Stimulated activated CD8-positive, alpha-beta memory T cell treated with anti-CD3 and anti-CD28 coated beads, Interleukin-4, amount 100 ng/mL, for 24 hours (primary cell): ENCODE measurements around the gene RLN3.
"Not testable (repeated sequence)": the region's sequence is repeated elsewhere in the genome, so short reads cannot be mapped to it uniquely, and the experiment has no call there.

Source experiments
- DNase-seq: peaks from one replicate; pipeline ENCODE4 v3.0.0-alpha.2; 2020; ENCODE audit warnings: low read depth

RLN3 gene

DNA sequence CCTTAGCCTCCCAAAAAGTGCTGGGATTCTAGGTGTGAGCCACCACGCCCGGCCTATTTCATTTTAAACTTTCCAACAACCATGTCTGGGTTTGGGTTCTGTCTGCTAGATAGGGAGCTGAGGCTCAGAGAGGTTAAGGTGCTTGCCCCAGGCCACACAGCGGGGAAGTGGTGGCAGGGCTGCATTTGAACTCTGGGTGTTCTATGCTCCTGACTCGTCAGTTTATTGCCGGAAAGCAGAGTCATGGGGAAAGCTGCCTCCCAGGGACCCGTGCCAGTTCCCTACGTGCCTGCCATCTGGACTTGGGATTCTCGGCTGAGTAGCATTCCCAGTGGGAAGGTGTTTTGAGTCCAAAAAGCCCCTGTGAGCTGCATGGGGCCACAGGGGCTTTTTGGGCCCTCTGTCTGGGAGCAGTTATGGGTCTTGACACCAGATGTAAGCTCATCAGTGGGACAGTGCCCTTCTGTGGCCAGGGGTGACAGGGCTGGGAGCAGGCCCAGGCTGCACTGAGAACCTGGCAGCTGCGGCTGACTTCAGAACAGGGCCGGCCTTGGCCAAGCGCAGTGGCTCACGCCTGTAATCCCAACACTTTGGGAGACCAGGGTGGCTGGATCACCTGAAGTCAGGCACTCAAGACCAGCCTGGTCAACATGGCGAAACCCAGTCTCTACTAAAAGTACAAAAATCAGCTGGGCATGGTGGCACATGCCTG is 32.8 kb upstream of the RLN3 start:
- no peak for DNase-seq

DNA sequence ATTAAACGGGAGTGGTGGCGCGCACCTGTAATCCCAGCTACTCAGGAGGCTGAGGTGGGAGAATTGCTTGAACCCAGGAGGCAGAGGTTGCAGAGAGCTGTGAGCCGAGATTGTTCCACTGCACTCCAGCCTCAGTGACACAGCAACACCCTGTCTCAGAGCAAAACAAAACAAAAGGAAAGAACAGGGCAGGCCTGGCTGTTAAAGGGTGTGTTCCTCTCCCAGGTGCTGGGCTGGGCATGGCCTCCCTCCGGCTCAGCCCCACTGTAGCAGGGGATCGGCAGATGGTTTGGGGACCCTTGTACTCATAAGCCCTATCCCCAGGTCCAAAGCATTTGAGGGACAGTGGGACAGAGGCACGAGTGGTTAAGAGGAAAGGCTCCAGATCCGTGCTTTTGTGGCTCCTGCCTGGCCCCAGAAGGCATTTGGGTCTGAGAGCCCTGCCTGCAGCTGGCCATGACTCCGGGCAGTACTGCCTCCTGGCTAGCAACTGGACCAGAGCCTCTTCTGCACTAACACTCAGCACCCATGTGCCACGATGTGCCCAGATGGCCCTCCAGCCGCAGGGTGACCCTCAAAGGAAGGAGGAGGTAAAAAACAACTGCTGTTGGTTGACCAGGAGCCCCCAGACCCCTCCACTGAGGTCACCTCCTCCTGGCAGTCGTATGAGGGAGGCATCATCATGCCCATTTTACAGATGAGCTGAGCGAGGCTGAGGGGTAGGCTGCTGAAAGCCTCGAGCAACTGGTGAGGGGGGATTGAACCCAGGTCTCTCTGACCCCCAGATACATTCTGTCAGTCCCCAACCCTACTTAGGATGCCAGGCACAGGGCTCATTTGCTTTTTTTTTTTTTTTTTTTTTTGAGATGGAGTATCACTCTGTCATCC is 31.8 kb upstream of the RLN3 start:
- no peak for DNase-seq

DNA sequence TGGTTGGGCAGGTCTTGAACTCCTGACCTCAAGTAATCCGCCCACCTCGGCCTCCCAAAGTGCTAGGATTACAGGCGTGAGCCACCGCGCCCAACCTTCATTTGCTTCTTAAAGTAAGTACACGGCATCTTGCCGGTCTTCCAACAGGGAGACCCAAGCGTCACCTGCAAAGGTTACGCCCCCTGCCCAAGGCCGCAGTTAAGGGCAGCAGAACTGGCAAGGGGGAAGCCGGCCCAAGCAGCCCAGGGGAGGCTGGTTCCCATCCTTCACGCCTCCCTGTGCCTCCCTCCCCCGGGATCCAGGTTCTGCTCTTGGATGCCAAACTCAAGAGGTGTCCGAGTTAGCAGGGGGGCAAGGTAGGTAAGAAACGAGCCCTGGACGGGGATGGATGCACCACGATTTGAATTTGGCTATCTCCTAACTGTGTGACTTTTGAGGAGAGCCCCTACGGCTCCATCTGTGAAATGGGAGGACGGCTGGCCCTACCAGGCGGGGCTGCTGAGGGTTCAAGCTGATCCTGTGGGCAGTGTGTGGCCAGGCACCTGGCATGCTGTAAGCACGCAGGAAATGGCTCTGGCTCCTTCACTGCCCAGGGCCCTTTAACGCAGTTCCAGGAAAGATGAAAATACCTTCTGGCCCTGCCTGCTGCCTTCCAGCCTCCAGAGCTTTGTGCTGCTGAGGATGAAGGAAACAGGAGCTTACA is 30.9 kb upstream of the RLN3 start:
- no peak for DNase-seq

DNA sequence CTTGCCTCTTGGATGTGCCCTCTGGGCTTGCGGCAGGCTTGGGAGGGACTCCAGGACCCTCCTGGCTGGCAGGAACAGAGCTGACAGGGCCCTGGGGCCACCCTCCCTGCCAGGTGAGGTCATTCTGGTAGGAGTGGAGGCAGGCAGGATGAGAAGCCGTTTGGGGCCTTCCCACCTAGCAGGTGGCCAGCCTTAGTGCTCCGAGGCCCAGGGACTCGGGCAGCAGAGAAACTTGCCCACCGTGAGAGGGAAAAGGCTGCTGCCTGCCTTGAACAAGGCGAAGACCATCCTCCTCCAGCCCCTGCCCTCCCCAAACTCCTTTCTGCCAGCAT is 30.4 kb upstream of the RLN3 start:
- no peak for DNase-seq

DNA sequence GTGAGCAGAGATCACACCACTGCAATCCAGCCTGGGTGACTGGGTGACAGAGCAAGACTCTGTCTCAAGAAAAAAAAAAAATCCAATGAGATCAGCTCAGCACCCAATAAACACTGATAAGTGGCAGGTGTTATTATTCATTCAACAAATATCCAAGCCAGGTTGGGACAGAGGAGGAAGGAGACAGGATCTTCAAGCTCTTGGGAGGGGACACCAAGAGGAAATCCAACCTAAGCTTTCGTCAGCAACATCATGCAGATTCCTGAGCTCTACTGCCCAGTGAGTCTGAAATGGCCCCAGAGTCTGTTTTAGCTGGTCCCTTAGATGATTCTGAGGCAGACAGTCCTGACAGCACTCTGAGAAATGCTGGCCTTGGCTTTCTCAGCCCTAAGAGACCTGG is 29.5 kb upstream of the RLN3 start:
- no peak for DNase-seq

DNA sequence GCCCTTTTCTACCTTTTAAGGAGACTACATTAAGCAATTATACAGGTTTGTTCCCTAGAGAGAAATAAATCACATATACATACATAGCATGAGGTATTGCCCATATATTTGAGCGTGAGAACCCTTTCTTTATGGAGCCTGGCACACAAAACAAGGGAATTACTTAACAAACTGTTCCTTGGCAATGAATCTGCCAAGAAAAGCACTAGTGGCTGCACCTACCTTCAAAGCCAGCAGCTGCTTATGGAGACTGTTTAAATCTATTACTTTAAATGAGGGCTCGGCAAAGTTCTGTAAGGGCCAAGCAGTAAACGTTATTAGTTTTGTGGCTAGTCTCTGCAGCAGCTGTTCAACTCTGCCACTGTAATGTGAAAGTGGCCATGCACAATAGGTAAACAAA is 28.9 kb upstream of the RLN3 start:
- no peak for DNase-seq

DNA sequence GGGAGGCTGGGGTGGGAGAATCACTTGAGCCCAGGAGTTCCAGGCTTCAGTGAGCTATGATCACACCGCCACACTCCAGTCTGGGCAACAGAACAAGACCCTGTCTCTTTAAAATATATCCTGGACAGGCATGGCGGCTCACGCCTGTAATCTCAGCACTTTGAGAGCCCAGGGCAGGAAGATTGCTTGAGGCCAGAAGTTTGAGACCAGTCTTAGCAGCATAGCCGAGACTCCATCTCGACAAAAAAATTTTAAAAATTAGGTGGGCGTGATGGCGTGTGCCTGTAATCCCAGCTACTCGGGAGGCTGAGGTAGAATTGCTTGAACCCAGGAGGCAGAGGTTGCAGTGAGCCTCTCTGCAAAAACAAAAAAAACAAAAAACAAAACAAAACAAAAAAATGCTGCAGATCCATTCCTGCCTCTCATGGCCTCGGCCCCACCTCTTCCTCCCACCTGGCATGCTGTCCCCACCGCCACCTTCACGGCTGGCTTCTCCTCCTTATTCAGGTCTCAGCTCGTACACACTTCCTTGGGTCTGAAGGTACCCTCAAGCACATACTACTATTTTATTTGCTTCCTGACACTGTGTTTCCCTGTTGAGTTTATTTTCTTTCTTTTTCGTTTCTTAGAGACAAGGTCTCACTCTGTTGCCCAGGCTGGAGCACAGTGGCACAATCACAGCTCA is 27.1 kb upstream of the RLN3 start:
- DNase-seq, result no peak

DNA sequence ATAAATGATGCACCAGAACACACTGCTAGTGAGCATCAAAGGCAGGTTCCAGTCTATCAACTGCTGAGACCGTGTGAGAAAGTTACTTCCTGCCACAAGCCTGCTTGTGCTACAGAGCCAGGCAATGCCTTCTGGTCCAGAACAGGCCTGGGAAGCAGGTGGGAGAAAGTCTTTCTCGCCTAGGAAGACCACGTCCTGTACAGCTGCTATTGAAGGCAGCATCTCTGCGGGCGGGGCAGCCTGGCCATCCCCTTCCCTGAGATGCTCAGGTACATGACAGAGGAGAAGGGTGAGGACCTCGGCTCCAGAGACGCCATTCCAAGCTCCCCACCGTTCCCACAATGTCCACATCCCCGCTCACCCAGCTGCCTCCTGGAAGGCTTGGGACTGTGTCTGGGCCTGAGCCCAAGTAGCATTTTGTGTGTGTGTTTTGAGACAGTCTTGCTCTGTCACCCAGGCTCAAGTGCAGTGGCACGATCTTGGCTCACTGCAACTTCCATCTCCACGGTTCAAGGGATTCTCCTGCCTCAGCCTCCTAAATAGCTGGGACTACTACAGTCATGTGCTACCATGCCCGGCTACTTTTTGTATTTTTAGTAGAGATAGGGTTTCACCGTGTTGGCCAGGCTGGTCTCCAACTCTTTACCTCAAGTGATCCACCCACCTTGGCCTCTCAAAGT is 25.2 kb upstream of the RLN3 start:
- DNase-seq, result no peak

DNA sequence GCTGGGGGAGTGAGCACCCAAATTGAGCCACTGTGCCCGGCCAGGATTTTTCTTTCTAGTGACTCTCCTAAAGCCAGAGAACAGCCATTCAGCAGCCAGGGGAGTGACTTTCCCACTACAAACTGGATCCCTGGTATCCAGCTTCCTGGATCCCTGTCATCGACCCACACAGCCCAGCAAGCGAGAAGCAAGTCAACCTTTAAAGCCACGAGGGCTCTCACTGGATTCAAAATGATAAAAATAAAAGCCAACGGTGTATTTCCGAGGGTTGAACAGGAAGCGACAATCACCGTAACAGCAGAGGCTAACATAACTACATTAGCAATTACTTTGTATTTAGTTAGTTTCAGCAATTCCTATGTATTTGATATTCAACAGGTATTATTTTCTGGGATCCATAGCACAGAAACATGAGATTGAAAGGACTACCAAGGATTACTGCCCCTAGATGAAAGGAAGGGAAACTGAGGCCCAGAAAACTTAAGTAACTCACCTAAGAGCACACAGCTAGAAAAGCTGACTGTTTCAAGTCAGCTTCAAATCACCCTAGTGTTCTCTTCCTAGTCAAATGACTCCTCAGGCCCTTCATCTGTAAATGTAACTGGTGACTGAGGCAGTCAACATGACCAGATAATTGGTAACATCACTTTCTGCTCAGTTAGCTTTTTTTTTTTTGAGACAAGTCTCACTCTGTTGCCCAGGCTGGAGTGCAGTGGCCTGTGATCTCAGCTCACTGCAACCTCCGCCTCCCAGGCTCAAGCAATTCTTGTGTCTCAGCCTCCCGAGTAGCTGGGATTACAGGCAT is 24.5 kb upstream of the RLN3 start:
- no peak for DNase-seq

DNA sequence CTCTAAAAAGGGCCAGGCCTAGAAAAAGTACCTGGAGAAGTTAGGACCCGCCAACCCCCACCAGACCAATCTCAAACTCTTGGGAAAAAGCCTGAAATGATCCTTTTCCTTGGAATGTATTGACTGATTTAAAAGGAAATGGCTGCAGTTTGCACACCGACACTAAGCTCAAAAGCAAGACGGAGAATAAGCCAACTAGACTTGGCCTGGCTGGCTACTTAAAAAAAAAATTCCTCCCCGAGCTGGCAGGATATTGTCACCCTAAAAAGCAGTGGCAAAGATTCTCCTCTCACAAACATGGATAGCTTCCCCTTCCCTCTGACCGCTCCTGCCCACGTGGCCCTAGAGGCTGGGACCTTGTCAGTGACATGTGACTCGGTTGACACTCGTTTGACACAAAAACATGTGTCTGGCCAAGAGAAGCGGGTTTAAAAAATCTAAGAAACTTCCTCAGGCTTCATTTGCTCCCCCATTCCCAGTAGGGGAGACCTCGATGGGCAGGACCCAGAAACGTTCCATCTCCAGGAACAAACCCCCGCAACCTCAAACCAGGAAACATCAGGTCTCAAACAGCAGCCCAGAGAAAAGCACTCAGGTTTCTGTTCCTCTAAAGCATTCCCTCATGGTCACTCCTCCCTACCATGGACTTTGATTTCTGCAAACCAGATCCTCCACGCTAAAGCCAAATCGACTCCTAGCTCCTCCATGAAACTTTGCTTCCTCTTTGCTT is 23.2 kb upstream of the RLN3 start:
- no peak for DNase-seq

DNA sequence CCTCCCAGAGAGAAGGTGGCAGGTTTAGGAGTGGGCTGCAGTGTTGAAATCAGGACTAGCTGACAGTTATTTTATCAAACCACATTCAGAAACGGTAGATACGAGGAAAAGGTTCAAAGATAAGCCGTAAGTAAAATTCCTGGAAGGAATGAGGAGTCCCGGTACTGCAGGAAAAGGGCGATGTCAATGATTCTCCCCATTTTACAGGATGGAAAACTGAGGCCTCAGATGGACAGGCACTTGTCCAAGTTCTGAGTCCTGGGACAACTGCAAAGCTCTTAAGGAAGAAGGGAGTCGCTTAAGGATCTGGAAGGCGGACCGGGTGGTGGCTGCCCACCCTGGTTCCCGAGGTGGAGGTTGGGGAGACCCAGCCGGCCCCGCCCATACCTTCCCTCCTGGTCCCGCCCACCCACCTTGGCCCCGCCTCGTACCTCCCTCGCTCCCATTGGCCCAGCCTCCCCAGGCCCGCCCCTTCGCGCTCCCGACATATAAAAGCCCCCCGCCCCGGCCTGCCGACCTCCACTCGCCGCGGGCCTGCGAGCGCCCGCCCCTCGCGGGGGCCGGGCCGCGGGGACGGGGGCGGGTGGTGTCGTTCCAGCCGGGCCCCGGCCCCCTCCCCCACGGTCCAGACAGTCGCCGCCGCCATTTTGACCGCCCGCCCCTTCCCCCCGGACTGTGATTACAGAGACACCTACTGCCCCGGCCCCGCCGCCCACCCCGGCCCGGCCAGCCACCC is 22.4 kb upstream of the RLN3 start:
- peak; percentile 82 for DNase-seq

DNA sequence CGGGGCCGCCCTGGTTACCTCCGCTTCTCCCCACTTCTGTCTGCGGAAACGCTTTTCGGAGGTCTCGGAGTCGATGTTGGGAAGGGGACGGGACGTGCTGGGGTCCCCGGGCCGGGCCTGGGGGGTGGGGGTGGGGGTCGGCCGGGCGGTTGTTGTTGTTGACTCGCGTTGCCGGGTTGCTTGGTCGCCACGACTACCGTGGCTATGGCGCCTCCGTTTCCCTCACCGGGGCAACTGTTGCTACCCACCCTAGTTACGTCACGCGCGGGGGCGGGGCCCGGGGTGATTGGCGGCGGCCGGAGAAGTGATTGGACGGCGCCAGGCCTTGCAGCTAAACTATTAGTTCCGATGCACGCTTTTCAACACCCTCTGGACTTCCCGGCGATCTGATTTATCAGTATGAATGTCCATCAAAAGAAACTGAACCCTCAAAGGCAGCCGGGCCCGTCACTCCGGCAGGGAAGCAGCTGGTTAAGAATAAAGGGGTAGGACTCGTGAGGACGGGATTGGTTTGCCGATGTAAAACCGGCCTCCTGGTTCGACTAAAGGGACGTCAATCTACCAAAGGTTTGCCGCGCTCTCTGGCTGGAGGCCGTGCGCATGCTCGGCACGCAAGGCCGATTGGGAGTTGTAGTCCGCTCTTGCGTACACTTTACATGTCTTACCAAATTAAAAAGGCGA is 21.7 kb upstream of the RLN3 start, which contains the start of gene RFX1:
TSS of gene RFX1 (minus strand) at position 236 of the 681 bp plus-strand sequence. CDS start 12,477 bp downstream, outside the sequence.
- peak; percentile 100 for DNase-seq

DNA sequence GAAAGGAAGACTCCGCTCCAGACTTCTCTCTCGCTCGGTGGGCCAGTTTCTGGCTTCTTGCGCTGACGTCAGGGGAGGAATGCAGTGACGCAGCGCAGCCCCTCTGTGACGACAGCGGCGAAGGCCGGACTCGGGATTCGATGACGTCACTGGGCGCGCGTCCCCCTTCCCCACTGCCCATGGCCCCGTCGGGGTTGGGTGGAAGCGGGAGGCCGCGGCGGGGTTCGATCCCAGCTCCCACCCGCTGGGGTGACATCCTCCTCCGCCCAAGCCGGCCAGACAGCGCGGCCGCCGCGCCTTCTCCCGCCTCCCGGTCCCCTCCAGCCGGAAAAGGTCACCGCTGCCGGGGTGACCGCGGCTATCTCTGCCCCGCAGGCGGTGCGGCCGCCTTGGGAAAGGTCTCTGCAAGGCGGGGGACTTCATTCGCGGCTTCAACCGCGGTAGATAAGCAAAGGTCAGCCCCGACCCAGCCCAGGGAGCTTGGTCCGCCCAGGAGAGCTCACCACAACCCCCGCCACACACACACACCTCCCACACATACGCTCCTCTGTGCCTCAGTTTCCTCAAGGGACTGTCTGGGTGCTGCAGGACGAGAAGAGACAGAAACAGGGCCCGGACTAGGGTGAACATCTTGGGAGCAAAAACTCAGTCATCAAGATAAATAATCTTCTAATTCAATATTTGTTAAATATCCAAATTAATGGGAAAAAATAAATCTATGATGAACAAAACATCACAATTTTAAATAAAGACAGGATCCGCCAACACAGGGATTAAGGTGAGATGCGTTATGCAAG is 21.0 kb upstream of the RLN3 start:
- DNase-seq, result no peak

DNA sequence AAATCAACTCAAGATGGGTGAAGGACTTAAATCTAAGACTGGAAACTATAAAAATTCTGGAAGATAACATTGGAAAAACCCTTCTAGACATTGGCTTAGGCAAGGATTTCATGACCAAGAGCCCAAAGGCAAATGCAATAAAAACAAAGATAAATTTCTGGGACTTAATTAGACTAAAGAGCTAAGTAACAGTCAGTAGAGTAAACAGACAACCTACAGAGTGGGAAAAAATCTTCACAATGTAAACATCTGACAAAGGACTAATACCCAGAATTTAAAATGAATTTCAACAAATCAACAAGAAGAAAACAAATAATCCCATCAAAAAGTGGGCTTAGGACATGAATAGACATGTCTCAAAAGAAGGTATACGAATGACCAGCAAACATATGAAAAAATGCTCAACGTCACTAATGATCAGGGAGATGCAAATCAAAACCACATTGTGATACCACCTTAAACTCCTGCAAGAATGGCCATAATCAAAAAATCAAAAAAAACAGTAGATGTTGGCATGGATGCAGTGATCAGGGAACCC is 15.5 kb upstream of the RLN3 start:
- no peak for DNase-seq

DNA sequence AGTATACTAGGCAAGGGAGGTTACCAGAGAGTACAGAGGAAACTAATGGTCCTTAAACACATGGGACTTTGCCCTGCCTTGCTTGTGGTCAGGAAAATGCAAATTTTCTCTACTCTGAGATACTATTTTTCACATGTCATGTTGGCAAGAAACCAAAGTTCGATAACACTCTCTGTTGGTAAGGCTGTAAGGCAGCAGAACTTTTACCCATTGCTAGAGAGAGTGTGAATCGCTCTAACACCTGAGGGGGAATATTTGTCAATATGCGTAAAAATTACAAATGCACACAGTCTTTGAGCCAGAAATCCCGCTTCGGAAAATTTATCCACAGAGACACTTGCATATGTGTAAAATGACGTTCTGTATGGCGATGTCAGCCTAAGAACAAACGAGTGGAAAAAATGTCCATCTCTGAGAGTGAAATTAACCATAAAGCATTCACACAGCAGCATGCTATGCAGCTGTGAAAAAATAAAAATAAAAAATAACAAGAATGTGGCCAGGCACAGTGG is 12.4 kb upstream of the RLN3 start:
- no peak for DNase-seq

DNA sequence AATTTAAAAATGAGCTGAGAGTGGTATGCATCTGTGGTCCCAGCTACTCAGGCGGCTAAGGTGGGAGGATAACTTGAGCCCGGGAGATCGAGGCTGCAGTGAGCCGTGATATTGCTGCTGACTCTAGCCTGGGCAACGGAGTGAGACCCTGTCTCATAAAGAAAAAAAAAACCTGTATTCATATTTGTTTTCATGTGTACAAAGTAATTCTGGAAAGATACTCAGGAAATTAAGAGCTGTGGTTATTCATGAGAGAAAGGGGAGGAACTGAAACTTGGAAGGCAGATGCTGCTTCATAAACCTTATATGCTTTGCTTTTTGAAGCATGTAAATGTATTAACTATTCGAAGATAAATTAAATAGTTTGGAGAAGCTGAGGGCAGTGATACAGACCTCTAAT is 8.8 kb upstream of the RLN3 start:
- no peak for DNase-seq

DNA sequence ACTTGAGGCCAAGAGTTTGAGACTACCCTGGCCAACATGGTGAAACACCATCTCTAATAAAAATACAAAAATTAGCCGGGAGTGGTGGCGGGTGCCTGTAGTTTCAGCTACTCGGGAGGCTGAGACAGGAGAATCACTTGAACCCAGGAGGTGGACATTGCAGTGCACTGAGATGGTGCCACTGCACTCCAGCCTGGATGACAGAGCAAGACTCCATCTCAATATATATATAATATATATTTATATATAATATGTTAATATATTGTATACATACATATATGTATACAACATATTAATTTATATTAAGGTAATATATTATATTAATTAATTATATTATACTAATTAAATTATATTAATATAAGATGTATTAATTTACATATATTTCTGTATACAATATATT is 8.2 kb upstream of the RLN3 start:
- not testable (repeated sequence) for DNase-seq

DNA sequence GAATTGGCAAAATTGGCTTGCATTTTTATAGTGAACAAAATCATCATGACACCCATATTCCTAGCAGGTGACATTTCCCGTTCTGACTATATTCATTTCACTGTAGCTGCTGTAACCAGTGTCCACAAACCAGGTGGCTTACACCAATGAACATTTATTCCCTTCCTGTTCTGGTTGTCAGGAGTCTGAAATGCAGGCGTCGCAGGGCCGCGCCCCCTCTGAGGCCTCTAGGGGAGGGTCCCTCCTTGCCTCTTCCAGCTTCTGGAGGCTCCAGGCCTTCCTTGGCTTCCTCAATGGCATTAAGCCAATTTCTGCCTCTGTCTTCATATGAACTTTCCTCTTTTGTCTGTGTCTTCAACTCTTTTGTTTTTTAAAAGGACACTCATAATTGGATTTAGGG is 6.5 kb upstream of the RLN3 start:
- no peak for DNase-seq
